HepG2 (cell line): Measurements from ENCODE around the gene CELF2. TPM values are rescaled to one million over a fixed set of nuclear protein-coding genes. Genes with fewer than 3 reads are reported as not detected.

Experiments used
- ATAC-seq: fragments of 200-7000 bp; cut with Tn5 transposase; 3 replicates; pipeline ENCODE4 v1.9.1; 2020; ENCODE audit warnings: mild to moderate bottlenecking, moderate library complexity
- BruUV-seq: library from RNA; stranded (reverse); fragments of 400-500 nt; replicated peaks from 2 replicates; lab custom pipeline; 2021; lab: Mats Ljungman, UMichigan
- CTCF ChIA-PET: fragments of 300-600 bp; formaldehyde crosslinking; extraction: SDS; loops from one replicate; lab custom pipeline; 2021; ENCODE audit warnings: low total read pairs, inconsistent platforms, low intra/inter-chr PET ratio; lab: Yijun Ruan, JAX
- POLR2A ChIA-PET: fragments of 350-600 bp; sonication (Branson Sonifier 250); formaldehyde crosslinking; loops from one replicate; lab custom pipeline; 2020; ENCODE audit warnings: antibody characterized with exemption, inconsistent platforms; lab: Yijun Ruan, JAX
- DNase-seq: peaks from one replicate; pipeline ENCODE4 v3.0.0-alpha.2; 2015; ENCODE audit warnings: low spot score
- FAIRE-seq: peaks from 3 replicates; lab custom pipeline; 2011; peaks lifted over from hg19 to GRCh38; lab: Jason Lieb, UNC
- H2AFZ ChIP-seq: one replicate; pipeline ENCODE4 v1.6.1; 2011; ENCODE audit warnings: low read length, inconsistent platforms
- H3K27ac ChIP-seq: fragments of 300-600 bp; 3 replicates; pipeline ENCODE4 v1.8.0; 2011; ENCODE audit warnings: mixed run types, mild to moderate bottlenecking, mixed read lengths, low read length, inconsistent platforms; ENCODE audit not compliant: insufficient read depth; ENCODE audit errors: extremely low read length
- H3K27me3 ChIP-seq, 2 experiments: fragments of 200-600 bp in 1 of 2; 2 replicates in 1 of 2; 3 replicates in 1 of 2; pipeline versions ENCODE4 v1.6.0 to v1.8.0; 2011; ENCODE audit warnings: low read length in 2 of 2, mild to moderate bottlenecking in 2 of 2, moderate library complexity in 2 of 2, inconsistent platforms in 1 of 2; ENCODE audit not compliant: insufficient read depth in 2 of 2, control insufficient read depth in 1 of 2
- H3K36me3 ChIP-seq, 2 experiments: fragments of 200-600 bp in 1 of 2; replicated peaks in 1 of 2; 2 replicates in 1 of 2; 3 replicates in 1 of 2; pipeline versions ENCODE4 v1.5.1 to v1.8.0; 2011; ENCODE audit warnings: low read length in 2 of 2, inconsistent platforms in 1 of 2; ENCODE audit not compliant: insufficient read depth in 2 of 2, control insufficient read depth in 1 of 2
- H3K4me1 ChIP-seq: 2 replicates; pipeline ENCODE4 v1.5.1; 2012; ENCODE audit warnings: low read length, inconsistent platforms; ENCODE audit not compliant: insufficient read depth
- H3K4me2 ChIP-seq: 2 replicates; pipeline ENCODE4 v1.6.0; 2011; ENCODE audit warnings: low read depth, low read length, inconsistent platforms
- H3K4me3 ChIP-seq, 3 experiments: fragments of 200-600 bp in 1 of 3; sonication (generic), shearing (Covaris generic) in 1 of 3; replicated peaks in 1 of 3; 2 replicates each; pipeline ENCODE4 v1.5.1; 2011 to 2016; ENCODE audit warnings: low read length in 3 of 3, inconsistent platforms in 2 of 3, low read depth in 2 of 3, mild to moderate bottlenecking in 2 of 3, control low read depth in 1 of 3, mixed read lengths in 1 of 3; ENCODE audit not compliant: insufficient read depth in 1 of 3
- H3K79me2 ChIP-seq: one replicate; pipeline ENCODE4 v1.6.1; 2011; ENCODE audit warnings: low read length, inconsistent platforms; ENCODE audit not compliant: insufficient read depth
- H3K9ac ChIP-seq: 2 replicates; pipeline ENCODE4 v1.6.0; 2011; ENCODE audit warnings: mild to moderate bottlenecking, low read depth, low read length, inconsistent platforms; ENCODE audit not compliant: insufficient read depth
- H3K9me3 ChIP-seq: 2 replicates; pipeline ENCODE4 v1.5.1; 2012; ENCODE audit warnings: mild to moderate bottlenecking, low read length
- H4K20me1 ChIP-seq: 2 replicates; pipeline ENCODE4 v1.6.0; 2011; ENCODE audit warnings: inconsistent platforms, mild to moderate bottlenecking, low read length, moderate library complexity; ENCODE audit not compliant: insufficient read depth
- ATF3 ChIP-seq: sonication (generic); formaldehyde crosslinking; IDR thresholded peaks from 2 replicates; pipeline ENCODE4 v1.4.0; 2020; ENCODE audit warnings: missing genetic modification reagents
- DDIT3 ChIP-seq: sonication (generic); formaldehyde crosslinking; IDR thresholded peaks from 2 replicates; pipeline ENCODE4 v1.4.0; 2020; ENCODE audit warnings: mild to moderate bottlenecking, missing genetic modification reagents
- FOSL2 ChIP-seq: sonication (generic); formaldehyde crosslinking; IDR thresholded peaks from 2 replicates; pipeline ENCODE4 v1.4.0; 2020; ENCODE audit warnings: missing genetic modification reagents
- GABPB1 ChIP-seq: IDR thresholded peaks from 2 replicates; pipeline ENCODE4 v1.6.1; 2016; ENCODE audit warnings: mild to moderate bottlenecking, missing genetic modification reagents, moderate library complexity, missing compliant biosample characterization
- JUN ChIP-seq: sonication (generic); formaldehyde crosslinking; IDR thresholded peaks from 2 replicates; pipeline ENCODE4 v1.4.0; 2020; ENCODE audit warnings: mild to moderate bottlenecking, missing genetic modification reagents
- MIXL1 ChIP-seq: IDR thresholded peaks from 2 replicates; pipeline ENCODE4 v1.6.1; 2016
- RARG ChIP-seq: sonication (generic); formaldehyde crosslinking; IDR thresholded peaks from 2 replicates; pipeline ENCODE4 v1.4.0; 2020; ENCODE audit warnings: low read depth, mild to moderate bottlenecking, missing genetic modification reagents
- SOX5 ChIP-seq: IDR thresholded peaks from 2 replicates; pipeline ENCODE4 v1.6.1; 2016; ENCODE audit warnings: borderline replicate concordance
- ZHX2 ChIP-seq, 2 experiments: sonication (generic) in 1 of 2; formaldehyde crosslinking in 1 of 2; IDR thresholded peaks; 2 replicates each; pipeline versions ENCODE4 v1.6.1 to v1.9.0; 2014 to 2022; ENCODE audit warnings: antibody characterized with exemption in 1 of 2, borderline replicate concordance in 1 of 2, inconsistent platforms in 1 of 2, low read depth in 1 of 2, missing genetic modification reagents in 1 of 2
- ZNF275 ChIP-seq: sonication (generic); formaldehyde crosslinking; IDR thresholded peaks from 2 replicates; pipeline ENCODE4 v1.8.0; 2022; ENCODE audit warnings: missing genetic modification reagents, mild to moderate bottlenecking, inconsistent platforms, borderline replicate concordance
- ZNF317 ChIP-seq: sonication (generic); formaldehyde crosslinking; IDR thresholded peaks from 2 replicates; pipeline ENCODE4 v1.5.0; 2020; ENCODE audit warnings: mild to moderate bottlenecking, missing genetic modification reagents
- WGBS: methylation state at CpG from one replicate; pipeline ENCODE4 v1.1.6; 2017; ENCODE audit warnings: low lambda C conversion rate; 5-methylcytosine and 5-hydroxymethylcytosine counted together
- in situ Hi-C: cut with HindIII; loops from 2 replicates; pipeline ENCODE4 v1.10.0; 2017; ENCODE audit warnings: low pct_unique_long_range_greater_than_20kb; ENCODE audit not compliant: extremely low pct_ligation_motif_present
- intact Hi-C: fragments of 100-400 bp; cut with micrococcal nuclease; formaldehyde crosslinking; loops from one replicate; pipeline ENCODE4 v1.10.0; 2022; ENCODE audit not compliant: unreplicated experiment
- polyA plus RNA-seq, 8 experiments: library from polyadenylated mRNA; depleted of rRNA in 3 of 8; stranded (reverse) in 7 of 8; unstranded in 1 of 8; fragments of >200 nt; fragmentation: Illumina TruSeq in 4 of 8; extraction: Trizol in 4 of 8; gene quantifications; 2 replicates each; pipeline versions ENCODE4 v1.2.1 to v1.2.3, GENCODE V29; 2011 to 2016; ENCODE audit warnings: low read depth in 4 of 8, missing spikeins in 1 of 8, mixed read lengths in 1 of 8; ENCODE audit not compliant: insufficient read depth in 1 of 8
- total RNA-seq, 5 experiments: library from RNA; depleted of rRNA; stranded (reverse); fragments of >200 nt; fragmentation: Illumina TruSeq; extraction: Trizol; gene quantifications; 2 replicates each; pipeline ENCODE4 v1.2.3, GENCODE V29; 2016; ENCODE audit warnings: low read depth in 1 of 5

The CELF2 gene
- total and polyA plus RNA-seq, 2 of the 13 experiments (the other 11 are each of a cell fraction or from before 2014, with no cell fraction given), result not detected

GRCh38 chr10:11307937-11308336, 290.3 kb downstream of the CELF2 start:
- POLR2A ChIA-PET, result no interaction called here

DNA sequence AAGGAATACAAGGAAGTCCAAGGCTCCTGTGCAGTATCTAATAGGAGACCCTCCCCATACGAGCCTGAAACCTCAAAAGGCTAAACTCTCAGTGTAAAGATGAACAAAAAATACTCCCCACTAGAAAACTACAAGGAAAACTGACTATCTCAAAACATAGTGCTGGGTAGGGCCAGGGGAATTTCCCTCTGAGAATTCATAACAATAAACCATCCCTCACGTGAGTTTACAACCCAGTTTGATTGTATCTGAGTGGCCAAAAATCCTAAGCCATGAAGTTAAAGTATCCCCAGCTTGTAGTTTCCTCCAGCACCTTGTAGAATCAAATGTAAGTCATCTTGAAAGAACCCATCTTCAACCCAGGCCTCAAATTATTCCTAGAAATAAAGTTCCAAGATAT, 293.4 kb downstream of the CELF2 start:
- in situ Hi-C loops (no loop called here), intact Hi-C loops (no loop called here)
- H3K9me3 ChIP-seq, result no peaks in the 10 kb centered on the region
- FAIRE-seq (no peak), ATAC-seq (no peak), DNase-seq (no peak)
- H3K79me2 ChIP-seq, result no peaks in the 10 kb centered on the region
- H3K4me1 ChIP-seq, result no peaks in the 10 kb centered on the region
- no peak overlapping the region for H3K4me2 ChIP-seq
- no peak overlapping the region for H2AFZ ChIP-seq
- no peak overlapping the region for H3K27ac ChIP-seq
- no TSS peak for BruUV-seq
- no peak overlapping the region for H3K9ac ChIP-seq
- no peaks in the 10 kb centered on the region for H3K36me3 ChIP-seq
- peaks cover 1 to 16% of the 10 kb centered on the region in 2 experiments; a peak in 2 of 5 replicates for H3K27me3 ChIP-seq
- ChIA-PET CTCF (no interaction called here), POLR2A (no interaction called here)
- WGBS, result 0% methylated on average over 2 of the region's 2 CpGs
- H4K20me1 ChIP-seq, result no peaks in the 10 kb centered on the region
- H3K4me3 ChIP-seq, result no peak overlapping the region
- TF ChIP-seq ATF3 (CRISPR knock-in tag) (no peak), ZNF275 (CRISPR knock-in tag) (no peak), RARG (CRISPR knock-in tag) (no peak), DDIT3 (CRISPR knock-in tag) (no peak), FOSL2 (no peak), SOX5 (CRISPR knock-in tag) (no peak), JUN (no peak), ZHX2 (IDR thresholded peaks at IDR 0.05; ENCODE audit: low read depth) (no peak), ZHX2 (CRISPR knock-in tag; IDR thresholded peaks at IDR 0.05; ENCODE audit: borderline replicate concordance) (no peak), GABPB1 (CRISPR knock-in tag) (no peak)

More at GRCh38 chr10:11307937-11308336, 290.3 kb downstream of the CELF2 start:
- H3K27me3 ChIP-seq, result peaks cover 1 to 13% of the 10 kb centered on the region in 2 experiments; a peak in 2 of 5 replicates
- no peak overlapping the region for H3K27ac ChIP-seq
- no peaks in the 10 kb centered on the region for H3K9me3 ChIP-seq
- H3K4me3 ChIP-seq, result no peak overlapping the region
- CTCF ChIA-PET, result no interaction called here
- H3K36me3 ChIP-seq, result no peaks in the 10 kb centered on the region
- no peak overlapping the region for H3K9ac ChIP-seq
- no peak overlapping the region for H3K4me2 ChIP-seq
- H3K4me1 ChIP-seq, result no peaks in the 10 kb centered on the region
- FAIRE-seq, result no peak
- ATAC-seq, result no peak
- TF ChIP-seq ZNF317 (peak; percentile 94), MIXL1 (CRISPR knock-in tag) (no peak)
- WGBS, result 0% methylated on average over 1 of the region's 1 CpG
- in situ Hi-C loops, result no loop called here
- intact Hi-C loops, result no loop called here
- no TSS peak for BruUV-seq
- no peaks in the 10 kb centered on the region for H4K20me1 ChIP-seq
- no peaks in the 10 kb centered on the region for H3K79me2 ChIP-seq
- DNase-seq, result no peak
- no peak overlapping the region for H2AFZ ChIP-seq
